NCI-H2081 treated with DMSO at 0.1 percent for 48 hours (cell line): ENCODE results near the gene SLC7A1.

Experiments used
- DNase-seq: peaks from one replicate; lab custom pipeline; 2025; lab: John Stamatoyannopoulos, UW

The SLC7A1 gene

DNA sequence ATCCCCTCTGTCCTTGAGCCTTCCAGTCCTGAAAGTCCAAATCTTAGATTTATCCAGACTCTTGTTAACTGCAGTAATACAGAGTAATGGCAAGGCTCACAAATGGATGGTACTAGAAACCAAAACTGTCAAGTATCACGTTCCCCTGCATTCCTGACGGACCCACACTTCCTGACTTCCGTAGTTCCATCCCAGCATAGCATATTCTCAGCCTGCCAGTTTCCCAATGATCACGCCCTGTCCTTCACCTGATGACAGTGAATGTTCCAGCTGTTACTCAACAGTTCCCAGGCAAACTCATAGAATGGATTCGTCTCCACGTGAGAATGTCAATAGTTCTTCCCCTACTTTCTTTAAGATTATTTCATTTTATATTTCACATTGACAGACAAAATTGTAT is 33.6 kb downstream of the SLC7A1 start:
- no peak for DNase-seq

DNA sequence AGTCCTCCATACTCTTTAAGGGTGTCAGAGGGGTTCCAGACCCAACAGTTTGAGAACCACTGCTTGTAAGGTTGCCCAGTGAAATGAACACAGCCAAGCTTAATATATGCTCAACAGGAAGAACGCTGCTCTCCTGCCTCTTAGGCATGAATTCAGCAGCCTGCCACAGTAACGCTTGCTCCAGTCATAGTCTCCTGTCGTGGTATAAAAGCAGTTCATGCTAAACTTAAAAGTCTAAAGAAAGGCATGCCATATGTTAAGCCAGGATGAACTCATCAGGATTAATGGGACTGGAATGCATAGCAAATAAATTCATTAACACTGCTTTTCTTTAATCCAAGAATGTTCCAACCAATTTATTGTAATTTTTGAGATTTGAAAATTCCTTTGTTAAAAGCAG is 38.7 kb downstream of the SLC7A1 start:
- DNase-seq, result no peak

DNA sequence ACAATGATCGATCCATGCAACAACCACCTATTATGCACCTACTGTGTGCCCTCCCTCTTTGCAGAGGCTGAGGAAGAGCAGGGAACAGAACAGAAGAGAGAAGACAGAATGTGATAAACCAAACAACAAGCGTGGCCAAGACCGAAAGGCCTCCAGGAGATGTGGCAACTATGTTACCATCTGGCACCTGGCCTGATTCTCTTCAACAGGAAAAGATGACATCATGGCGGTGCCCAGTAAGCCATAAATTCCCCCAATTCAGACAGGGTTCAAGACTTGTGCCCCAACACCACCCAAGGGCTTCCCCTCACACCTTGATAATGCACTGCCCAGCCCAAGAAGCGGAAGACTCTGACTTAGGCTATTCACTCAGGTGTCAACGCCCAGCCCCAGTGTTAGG is 44.3 kb downstream of the SLC7A1 start:
- DNase-seq, result no peak

DNA sequence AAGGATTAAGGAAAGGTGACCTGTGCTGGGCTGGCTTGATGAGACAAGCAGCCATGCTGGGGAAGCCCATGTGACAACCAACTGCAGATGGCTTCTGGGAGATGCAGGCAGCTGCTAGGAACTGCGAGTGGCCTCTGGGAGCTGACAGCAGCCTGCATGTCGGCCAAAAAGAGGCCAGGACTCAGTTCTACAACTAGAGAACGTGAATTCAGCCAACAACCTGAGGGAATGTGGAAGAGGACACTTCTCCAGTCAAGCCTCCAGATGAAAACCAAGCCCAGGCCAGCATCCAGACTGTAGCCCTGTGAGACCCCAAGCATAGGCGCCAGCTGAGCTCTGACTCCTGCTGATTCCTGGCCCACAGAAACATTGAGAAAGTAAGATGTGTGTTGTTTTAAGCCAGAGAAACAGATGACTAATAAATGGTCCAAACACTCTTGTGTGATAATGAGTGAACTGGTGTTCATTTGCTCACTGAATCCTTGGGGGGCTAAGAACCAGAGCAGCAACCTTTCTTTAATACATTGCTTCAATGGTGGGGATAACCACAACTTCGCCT is 45.0 kb downstream of the SLC7A1 start:
- no peak for DNase-seq

DNA sequence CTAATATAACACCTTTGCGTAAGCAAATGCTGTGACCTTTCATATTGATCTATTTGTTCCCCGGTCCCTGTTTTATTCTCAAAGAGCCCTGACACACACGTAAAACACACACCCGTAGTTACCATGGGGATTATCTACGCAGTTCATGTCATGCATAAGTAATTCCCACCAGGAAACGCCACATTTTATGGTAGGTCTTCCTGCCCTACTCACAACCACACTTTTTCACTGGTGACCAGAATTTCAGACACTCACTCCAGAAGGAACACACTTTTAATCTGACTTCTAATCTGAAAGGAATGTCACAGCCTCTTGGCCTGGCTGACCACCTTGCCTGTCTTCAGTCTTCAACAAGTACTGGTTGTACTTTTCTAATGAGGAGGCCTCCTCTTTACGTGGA is 46.8 kb downstream of the SLC7A1 start:
- no peak for DNase-seq

DNA sequence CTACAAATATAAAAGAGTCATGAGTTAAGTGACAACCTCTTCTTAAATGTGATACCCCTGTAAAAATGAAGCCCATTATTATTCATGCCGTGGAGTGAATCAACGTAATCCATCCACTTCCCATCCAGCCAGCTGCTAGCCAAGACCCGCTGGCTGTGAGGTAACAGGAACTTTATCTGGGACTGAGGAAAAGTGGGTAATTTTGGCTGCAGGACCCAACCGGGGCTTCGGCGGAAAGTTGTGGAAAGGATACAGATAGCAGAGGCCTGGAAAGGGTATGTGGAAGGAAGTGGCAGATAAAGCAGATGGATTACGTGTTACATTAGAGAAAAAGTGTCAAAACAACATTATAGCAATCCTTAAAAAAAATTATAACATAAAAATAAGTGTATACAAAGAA is 48.3 kb downstream of the SLC7A1 start:
- no peak for DNase-seq

DNA sequence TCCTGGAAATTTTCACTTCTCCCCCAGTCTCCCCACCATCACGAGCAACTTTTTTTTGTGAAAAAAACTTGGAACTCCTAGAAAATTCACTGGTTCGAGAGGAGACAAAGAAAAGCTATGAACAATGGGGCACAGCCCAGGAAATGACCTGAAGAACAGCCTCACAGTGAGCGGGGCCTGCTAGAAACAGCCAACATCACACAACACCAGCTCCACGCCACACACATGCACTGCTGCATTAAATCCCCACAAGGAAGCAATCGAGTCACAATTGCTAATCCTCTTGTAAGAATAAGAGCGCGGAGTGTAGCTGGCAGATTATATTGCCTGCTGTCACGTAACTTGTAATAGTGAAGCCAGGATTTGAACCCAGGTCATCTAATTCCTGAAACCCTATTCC is 48.8 kb downstream of the SLC7A1 start:
- DNase-seq, result no peak

DNA sequence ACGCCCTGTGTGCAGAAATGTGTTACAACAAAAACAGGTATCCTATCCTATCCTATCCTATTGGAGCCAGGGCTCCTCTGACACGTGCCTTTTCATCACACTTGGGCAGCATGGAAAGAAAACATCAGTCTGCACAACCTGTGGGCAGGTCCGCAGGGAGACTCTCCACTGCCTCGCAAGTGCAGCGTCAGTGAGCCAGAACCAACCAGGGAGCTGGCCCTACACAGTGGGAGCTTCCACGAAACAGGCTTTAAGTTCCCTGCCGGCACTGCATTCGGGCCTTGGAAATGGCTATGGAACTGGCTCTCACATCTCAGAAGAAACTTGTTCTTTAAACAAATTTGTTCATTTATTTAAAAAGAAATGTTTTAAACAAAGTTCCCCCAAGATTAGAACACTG is 49.5 kb downstream of the SLC7A1 start:
- no peak for DNase-seq

DNA sequence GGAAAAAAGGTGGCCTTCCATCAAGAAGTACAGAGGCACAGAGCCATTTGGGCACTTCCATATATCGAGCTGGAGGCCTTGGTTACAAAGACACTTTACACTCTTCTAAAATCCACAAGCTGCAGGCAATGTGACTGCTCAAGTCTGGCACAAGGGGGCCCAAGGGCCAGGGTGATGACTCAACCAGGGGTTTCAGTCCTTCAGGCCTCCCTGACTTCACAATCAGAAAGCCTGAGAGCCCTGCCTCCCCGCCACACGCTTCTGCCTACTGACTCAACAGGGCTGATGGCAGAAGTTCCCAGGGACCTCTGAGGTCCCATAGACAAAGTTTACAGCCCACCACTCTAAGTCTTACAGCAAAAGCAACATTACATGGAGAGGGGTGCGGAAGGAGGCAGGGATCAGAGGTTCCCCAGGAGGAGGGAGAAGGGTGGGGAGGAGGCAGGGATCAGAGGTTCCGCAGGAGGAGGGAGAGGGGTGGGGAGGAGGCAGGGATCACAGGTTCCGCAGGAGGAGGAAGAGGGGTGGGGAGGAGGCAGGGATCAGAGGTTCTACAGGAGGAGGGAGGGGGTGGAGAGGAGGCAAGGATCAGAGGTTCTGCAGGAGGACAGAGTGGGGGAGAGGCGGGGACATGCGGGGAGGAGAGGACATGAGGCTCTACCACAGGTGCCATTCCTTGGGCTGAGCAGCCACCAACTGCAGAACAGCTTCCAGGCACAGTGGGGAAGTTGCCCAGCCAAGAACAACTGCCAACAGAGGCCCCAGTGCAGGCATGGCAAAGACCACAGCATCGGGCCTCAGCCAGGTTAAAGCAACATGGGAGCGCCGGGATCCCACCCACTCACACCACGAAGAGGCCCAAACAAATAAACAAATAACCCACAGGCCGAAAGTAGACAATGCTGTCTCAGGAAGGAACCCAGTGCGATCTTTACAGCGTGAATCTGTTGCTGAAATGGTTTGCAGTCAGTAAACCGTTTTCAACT is 52.0 kb downstream of the SLC7A1 start:
- no peak for DNase-seq

DNA sequence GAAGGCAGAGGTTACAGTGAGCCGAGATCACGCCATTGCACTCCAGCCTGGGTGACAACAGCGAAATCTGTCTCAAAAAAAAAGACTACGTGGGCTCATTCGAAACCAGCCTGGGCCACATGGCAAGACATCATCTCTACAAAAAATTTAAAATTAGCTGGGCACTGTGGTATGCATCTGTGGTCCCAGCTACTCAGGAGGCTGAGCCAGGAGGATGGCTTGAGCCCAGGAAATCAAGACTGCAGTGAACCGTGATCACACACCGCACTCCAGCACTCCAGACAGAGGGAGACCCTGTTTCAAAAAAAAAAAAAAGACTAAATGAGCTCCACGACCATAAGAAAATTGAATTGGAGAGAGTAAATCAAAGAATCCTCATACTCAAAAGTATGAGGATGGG is 53.1 kb downstream of the SLC7A1 start:
- DNase-seq, result no peak

DNA sequence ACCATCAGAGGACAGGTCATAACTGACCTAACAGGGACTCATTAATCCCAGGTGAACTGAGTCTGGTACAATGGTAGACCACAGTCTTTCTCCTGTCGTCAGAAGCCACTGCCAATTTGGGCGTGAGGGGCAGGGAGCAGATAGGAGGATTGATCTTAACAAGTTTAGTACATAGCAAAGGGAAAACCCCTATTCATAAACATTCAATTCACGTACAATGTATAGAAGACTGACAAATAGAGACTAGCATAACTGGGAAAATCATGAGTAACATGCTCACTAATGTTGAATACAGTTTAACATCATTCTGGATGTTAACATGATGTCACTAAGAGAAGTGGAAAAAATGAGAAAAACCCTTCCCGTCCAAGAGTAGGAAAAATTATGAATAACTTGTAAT is 54.1 kb downstream of the SLC7A1 start:
- DNase-seq, result no peak

DNA sequence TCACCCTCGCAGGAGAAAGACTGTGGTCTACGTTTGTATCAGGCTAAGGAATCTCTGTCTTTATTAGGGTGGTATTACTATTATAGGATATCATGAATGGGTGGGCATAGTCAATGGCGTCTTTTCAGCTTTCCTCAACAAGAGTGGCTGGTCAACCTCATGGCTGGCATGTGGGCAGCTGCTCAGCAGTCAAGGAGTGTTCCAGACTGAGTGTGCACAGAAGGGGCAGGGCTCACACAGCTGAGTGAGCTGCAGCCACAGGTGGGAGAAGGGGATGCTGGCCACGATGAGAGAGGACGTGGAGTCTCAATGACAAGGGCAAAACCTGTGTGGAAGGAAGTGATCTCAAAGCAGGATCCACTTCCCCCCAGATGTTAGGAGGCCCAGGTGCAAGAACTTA is 54.7 kb downstream of the SLC7A1 start:
- no peak for DNase-seq

DNA sequence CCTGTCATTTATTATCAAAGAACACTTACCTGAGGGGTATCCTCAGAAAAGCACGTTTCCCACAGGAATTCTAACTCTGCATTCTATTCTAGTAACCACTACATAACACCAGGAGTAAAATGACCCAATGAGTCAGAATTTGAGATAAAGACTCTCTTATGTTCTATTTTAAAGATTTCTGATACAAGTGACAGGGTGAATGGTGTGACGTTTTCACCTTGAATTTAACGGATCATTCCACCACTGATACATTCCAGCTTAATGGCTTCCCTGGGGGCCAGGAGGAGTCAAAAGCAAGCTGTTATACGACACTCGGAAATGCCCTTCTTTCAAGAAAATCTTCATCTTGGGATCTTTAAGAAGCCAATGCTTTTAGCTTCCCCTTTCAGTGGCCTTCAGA is 55.2 kb downstream of the SLC7A1 start:
- no peak for DNase-seq

DNA sequence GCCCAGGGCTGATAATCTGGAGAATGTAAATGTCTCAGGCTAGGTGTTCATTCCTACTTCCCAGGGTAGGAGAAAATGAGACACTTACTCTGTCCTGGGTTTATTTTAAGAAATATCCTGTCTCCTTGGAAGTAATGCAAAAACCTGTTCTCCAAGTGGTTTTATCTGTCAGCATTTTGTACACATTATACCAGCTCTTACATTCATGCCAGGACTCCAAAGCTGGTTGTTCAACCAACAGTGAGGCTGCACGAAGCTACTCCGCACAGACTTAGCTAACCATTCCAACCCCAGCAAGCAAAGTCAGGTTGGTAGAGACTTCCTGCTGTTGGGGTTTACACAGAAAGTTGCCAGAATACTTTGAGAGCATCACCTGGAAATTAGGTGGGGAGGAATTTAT is 55.6 kb downstream of the SLC7A1 start:
- DNase-seq, result no peak

DNA sequence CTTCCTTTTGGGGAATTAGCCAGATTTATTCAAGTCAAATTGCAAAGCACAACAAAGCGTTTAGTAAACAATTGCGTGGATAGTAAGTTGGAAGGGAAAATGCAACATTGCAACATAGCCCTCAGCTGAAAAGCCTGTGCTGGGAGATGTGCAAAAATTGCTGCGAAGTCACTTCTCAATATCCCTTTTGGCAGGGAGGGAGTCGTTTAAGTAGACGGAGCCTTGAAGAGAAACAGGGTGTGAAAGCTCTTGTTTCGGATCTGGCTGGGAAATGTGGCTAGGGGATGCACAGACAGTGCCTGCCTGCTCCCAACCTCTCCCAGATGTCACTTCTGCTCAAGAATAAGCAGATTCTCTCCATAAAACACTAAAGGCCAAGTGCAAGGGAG is 56.8 kb downstream of the SLC7A1 start:
- DNase-seq, result no peak

DNA sequence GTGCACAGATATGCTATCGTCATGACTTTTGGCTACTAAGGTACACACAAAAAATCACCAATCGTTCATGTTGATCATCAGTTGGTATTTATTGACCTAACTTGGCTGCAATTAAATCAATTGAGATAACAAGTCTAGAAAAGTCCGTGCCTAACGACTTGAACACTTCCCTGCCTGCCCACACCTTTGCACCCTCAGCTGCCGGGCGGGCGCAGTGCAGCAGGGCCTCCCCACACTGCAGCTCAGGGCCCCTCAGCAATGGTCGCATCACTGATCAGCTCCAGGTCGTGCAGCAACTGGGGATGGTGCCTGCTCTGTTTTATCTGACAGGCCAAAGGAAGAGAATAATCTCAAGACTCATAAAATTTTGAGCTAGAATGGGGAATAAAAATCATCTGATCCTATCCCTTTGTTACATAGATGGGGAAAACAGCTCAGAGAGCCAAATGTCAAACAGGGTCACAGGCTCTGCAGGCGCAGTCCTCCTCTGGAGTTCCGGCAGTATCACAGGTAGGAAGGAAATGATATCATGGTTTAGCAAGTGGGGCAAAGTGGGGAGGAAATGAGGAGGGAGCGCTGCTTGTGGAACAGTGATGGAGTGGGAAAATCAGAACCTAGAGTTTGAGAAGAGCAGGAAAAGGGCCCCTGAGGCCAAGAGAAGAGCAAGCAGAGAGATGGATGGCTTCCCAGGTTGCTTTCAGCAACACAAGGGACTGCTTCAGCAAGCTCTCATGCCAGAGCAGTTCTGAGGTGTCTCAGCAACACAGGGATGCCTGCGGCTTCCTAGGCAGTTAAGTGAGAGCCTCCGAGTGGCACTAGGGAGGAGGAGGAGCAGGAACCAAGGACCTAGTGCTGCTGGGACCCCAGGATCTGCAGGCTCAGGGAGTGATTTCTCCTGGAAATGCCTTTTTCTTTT is 57.5 kb downstream of the SLC7A1 start:
- no peak for DNase-seq

DNA sequence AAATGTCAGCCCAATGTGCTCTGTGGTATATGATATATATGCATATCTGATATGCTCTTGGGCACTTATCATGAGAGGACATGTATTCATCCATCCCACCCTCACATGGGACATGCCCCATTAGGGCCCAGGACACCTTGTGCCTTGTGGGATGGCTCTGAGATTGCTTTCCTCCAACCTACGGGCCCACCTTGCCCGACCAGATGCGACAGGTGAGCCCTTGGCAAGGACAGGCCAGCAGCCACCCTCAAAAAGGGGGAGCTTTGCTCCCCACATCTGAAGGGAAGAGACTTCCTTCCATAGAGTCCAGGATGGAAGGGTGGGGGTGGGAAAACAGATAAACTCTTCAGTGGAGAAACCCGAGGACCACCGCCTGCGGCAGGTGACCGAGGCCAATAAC is 58.6 kb downstream of the SLC7A1 start:
- DNase-seq, result no peak

DNA sequence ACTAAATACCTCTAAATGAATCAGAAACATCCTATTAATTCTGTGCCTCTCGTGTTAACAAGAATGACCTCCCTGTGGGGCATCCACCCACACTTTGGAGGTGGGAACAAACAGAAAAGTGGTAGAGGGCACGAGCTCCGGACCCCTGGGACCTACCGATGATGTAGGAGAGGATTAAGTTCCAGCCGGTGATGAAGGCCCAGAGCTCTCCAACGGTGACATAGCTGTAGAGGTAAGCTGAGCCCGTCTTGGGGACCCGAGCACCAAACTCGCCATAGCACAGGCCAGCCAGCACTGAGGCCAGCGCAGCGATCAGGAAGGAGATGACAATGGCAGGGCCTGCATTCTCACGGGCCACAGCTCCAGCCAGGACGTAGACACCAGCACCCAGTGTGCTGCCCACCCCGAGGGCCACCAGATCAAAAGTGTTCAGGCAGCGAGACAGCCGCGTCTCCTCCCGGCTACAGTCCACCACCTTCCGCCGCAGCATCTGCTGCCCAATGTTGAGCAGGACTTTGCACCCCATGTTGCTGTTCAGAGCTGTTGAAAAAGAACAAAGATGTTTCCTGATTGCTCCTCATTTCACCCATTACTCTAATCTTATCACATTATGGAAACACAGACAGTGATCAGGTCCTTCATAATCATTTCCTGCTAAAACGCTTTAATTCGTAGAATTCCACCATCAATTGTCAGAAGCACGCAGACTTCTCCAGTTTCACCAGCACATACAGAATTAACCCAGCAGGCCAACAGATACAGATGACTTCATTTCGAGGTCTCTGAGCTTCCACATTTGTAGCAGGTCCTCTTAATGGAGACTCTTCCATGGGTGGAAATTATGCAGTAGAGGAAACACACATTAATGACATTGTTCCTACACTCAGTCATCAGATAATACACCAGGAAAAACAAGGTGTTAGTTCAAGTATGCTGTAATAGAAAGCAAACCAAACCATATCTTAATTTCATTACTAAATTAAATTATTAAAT is 59.5 kb downstream of the SLC7A1 start:
- DNase-seq, result no peak

DNA sequence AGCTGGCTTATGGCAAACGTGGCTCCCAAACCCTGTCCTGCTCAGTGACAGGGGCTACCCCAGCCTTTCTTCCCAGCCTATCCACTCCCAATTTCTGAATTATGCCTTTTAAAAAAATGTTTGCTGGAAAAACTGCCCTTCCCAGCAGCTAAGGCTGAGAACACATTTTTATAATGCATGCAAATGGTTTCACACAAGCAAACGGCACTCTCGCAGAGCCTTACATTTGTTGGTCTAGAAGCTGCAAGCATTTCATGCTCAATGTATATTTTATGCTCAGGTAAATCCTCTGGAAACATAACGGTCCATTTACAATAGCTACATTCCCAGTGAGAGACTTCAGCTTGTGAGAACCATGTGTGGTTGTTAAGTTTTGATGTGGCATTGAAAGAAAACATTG is 61.4 kb downstream of the SLC7A1 start:
- DNase-seq, result no peak

DNA sequence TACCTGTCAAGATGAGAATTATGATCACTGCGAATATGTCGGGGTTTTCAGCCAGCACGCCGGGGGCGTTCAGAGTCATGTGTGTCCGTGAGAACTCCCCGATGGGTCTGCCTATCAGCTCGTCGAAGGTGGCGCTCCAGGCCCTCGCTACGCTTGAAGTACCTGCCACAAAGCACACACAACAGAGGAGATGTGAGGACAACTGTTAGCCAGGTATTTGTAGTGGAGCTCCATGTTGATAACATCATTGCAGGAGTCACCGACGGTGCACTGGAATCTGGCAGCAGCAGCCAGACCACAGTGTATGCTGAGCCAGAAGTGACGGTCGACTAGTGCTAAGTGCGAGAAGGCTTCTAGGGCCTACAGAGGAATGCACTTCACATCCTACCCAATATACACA is 62.7 kb downstream of the SLC7A1 start:
- no peak for DNase-seq

DNA sequence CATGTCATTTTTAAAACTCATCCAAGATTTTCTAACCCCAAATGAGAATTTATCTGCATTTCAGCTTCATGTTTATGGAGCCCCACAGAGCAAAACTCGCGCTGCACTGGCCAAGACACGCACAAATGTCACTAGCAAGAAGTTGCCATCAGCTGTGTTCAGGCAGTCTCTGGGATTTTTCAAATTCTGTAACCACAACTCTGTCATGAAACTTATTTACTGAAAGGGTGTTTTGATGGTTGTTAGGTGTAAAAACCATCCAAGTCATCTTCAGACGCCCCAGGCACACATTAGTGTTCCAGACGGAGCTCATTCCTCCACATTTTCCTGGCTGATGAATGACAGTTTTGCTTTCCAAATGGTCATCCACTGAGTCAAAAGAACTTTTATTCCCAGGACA is 63.4 kb downstream of the SLC7A1 start:
- no peak for DNase-seq

DNA sequence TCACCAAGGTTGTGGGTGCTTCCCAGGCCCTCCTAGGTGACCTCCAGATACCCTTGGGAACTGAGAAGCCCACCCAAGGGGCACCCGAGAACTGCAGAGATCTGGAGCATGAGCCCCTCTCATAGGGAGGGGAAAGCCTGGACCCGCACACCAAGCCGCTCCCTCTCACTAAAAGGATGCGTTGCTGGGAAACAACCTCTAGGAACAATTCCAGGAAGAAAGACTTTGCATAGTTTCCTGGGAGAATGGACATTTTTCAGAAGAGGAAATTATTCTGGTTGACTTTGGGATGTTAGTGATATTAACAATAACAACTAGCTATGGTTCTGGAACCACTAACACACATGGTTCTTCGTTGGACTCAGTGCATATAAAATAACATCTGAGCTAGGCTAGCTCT is 64.6 kb downstream of the SLC7A1 start:
- DNase-seq, result no peak
